ENCODE measurements around the gene SLC39A11. TPM values are rescaled to one million over a fixed set of nuclear protein-coding genes. Genes with fewer than 3 reads are reported as not detected.

Gene SLC39A11
- polyA plus RNA-seq, 3 donors = 16.6 to 27.9 (median 26.6) TPM

DNA sequence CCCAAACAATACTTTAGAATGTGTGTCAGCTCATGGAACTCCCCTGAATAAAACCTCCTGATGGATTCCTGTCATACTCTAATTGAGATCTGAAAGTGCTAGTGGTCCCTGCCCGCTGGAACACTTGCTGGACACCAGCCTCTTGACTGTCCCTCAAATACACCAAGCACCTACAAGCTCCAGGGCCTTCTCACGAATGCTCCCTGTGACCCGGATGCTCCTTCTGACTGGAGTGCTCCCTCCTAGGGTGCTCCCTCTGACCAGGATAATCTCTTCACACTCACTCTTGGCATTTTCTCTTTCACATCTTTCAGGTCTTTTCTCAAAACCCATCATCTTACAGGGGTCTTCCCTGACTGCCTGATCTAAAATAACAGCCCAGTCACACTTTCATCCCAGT, 205.9 kb downstream of the SLC39A11 start:
- Mint-ChIP-seq H3K27me3 (ENCODE audit: low read depth in 3 of 3) (no peaks in the 10 kb centered on the region), H3K27ac (no peak overlapping the region), H3K9me3 (peaks cover 0 to 12% (median 4%) of the 10 kb centered on the region in 7 donors), H3K4me1 (no peaks in the 10 kb centered on the region), H3K4me3 (no peak overlapping the region), H3K36me3 (peaks cover 71 to 78% of the 10 kb centered on the region in 2 donors)
- Histone ChIP-seq H4K20me1 (ENCODE audit: insufficient read depth, low read length) (no peaks in the 10 kb centered on the region), H3K9ac (ENCODE audit: insufficient read depth, low read length, poor library complexity, severe bottlenecking) (no peak overlapping the region), H2AFZ (ENCODE audit: insufficient read depth, low read depth, low read length, poor library complexity, severe bottlenecking) (no peak overlapping the region), H3K4me3 (replicated peaks in 1 of 3; ENCODE audit: low read depth in 2 of 3, low read length in 3 of 3) (no peak overlapping the region), H3K36me3 (replicated peaks in 1 of 2; ENCODE audit: control insufficient read depth in 1 of 2, insufficient read depth in 2 of 2, low read length in 2 of 2) (peaks cover 27 to 64% of the 10 kb centered on the region in 2 donors), H3K4me1 (ENCODE audit: control insufficient read depth in 1 of 2, insufficient read depth in 2 of 2, low read length in 2 of 2) (no peaks in the 10 kb centered on the region), H3K9me3 (replicated peaks in 1 of 2; ENCODE audit: control insufficient read depth in 1 of 2, insufficient read depth in 1 of 2, low read length in 2 of 2) (no peaks in the 10 kb centered on the region), H3K79me2 (ENCODE audit: insufficient read depth, low read length) (no peaks in the 10 kb centered on the region), H3K27me3 (ENCODE audit: control insufficient read depth in 2 of 2, insufficient read depth in 2 of 2, low read length in 2 of 2) (no peaks in the 10 kb centered on the region), H3K4me2 (replicated peaks; ENCODE audit: extremely low read depth, low read length, poor library complexity, severe bottlenecking) (no peak overlapping the region), H3K27ac (ENCODE audit: low read depth in 1 of 2, low read length in 2 of 2) (no peak overlapping the region)
- TF ChIP-seq CTCF (IDR thresholded peaks at IDR 0.05) = no peak
- WGBS (ENCODE audit: insufficient coverage) = 97% methylated on average over 3 of the region's 3 CpGs
- intact Hi-C loops (cut with micrococcal nuclease) = no loop called here
- no peak for DNase-seq

DNA sequence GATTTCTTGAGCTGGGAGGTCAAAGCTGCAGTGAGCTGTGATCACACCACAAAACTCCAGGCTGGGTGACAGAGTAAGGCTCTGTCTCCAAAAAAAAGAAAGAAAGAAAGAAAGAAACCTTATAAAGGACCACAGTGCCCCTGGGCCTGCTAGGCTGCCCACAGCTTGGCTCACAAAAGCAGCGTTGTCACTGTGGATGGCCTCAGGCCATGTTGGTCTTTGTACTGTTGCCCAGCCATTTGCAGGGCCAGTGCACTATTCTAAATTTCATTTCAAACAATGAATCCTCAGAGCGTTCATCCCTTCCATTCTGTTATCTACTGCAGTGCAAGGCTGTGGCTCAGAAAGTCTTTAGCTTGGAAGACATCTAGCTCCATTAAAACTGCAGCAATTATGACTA, 208.4 kb downstream of the SLC39A11 start:
- Mint-ChIP-seq H3K36me3 (peaks cover 75 to 76% of the 10 kb centered on the region in 2 donors), H3K27ac (no peak overlapping the region), H3K9me3 (peaks cover 9 to 34% (median 21%) of the 10 kb centered on the region in 7 donors), H3K4me3 (no peak overlapping the region), H3K27me3 (ENCODE audit: low read depth in 3 of 3) (no peaks in the 10 kb centered on the region), H3K4me1 (no peaks in the 10 kb centered on the region)
- Histone ChIP-seq H3K4me1 (ENCODE audit: control insufficient read depth in 1 of 2, insufficient read depth in 2 of 2, low read length in 2 of 2) (no peaks in the 10 kb centered on the region), H3K4me2 (replicated peaks; ENCODE audit: extremely low read depth, low read length, poor library complexity, severe bottlenecking) (no peak overlapping the region), H3K9me3 (replicated peaks in 1 of 2; ENCODE audit: control insufficient read depth in 1 of 2, insufficient read depth in 1 of 2, low read length in 2 of 2) (peaks cover 15 to 18% of the 10 kb centered on the region in 2 donors), H2AFZ (ENCODE audit: insufficient read depth, low read depth, low read length, poor library complexity, severe bottlenecking) (no peak overlapping the region), H3K4me3 (replicated peaks in 1 of 3; ENCODE audit: low read depth in 2 of 3, low read length in 3 of 3) (no peak overlapping the region), H3K79me2 (ENCODE audit: insufficient read depth, low read length) (no peaks in the 10 kb centered on the region), H3K27ac (ENCODE audit: low read depth in 1 of 2, low read length in 2 of 2) (no peak overlapping the region), H4K20me1 (ENCODE audit: insufficient read depth, low read length) (no peaks in the 10 kb centered on the region), H3K9ac (ENCODE audit: insufficient read depth, low read length, poor library complexity, severe bottlenecking) (no peak overlapping the region), H3K27me3 (ENCODE audit: control insufficient read depth in 2 of 2, insufficient read depth in 2 of 2, low read length in 2 of 2) (no peaks in the 10 kb centered on the region), H3K36me3 (replicated peaks in 1 of 2; ENCODE audit: control insufficient read depth in 1 of 2, insufficient read depth in 2 of 2, low read length in 2 of 2) (peaks cover 37 to 67% of the 10 kb centered on the region in 2 donors)
- no peak for DNase-seq
- WGBS (ENCODE audit: insufficient coverage) = no CpG with 5 or more reads among the region's 2 CpGs
- no peak for TF ChIP-seq CTCF (IDR thresholded peaks at IDR 0.05)
- intact Hi-C loops (cut with micrococcal nuclease) = no loop called here
